Smooth muscle cell (in vitro differentiated cells): ENCODE data around the gene SUPT5H. TPM values are rescaled to one million over a fixed set of nuclear protein-coding genes. Genes with fewer than 3 reads are reported as not detected.

ENCODE experiments used
- DNase-seq: peaks from one replicate; lab custom pipeline; 2025; ENCODE audit not compliant: unreplicated experiment; lab: John Stamatoyannopoulos, UW
- H2AFZ ChIP-seq: fragments of 200-600 bp; sonication (generic); 2 replicates; pipeline ENCODE4 v1.6.0; 2016; ENCODE audit warnings: antibody characterized with exemption, low read depth, mild to moderate bottlenecking
- H3F3A ChIP-seq: fragments of 200-600 bp; sonication (generic); 2 replicates; pipeline ENCODE4 v1.6.0; 2017; ENCODE audit warnings: antibody characterized with exemption, low read depth
- H3K27ac ChIP-seq: fragments of 200-600 bp; sonication (generic); 2 replicates; pipeline ENCODE4 v1.5.1; 2016; ENCODE audit warnings: low read depth, mild to moderate bottlenecking
- H3K27me3 ChIP-seq: fragments of 200-600 bp; sonication (generic); 2 replicates; pipeline ENCODE4 v1.6.1; 2016; ENCODE audit warnings: low read depth, mild to moderate bottlenecking
- H3K36me3 ChIP-seq: fragments of 200-600 bp; sonication (generic); 2 replicates; pipeline ENCODE4 v1.5.1; 2016; ENCODE audit warnings: low read depth
- H3K4me1 ChIP-seq: fragments of 200-600 bp; sonication (generic); 2 replicates; pipeline ENCODE4 v1.5.1; 2016; ENCODE audit warnings: low read depth
- H3K4me2 ChIP-seq: fragments of 200-600 bp; sonication (generic); 2 replicates; pipeline ENCODE4 v1.6.0; 2016; ENCODE audit warnings: mild to moderate bottlenecking
- H3K4me3 ChIP-seq: fragments of 200-600 bp; sonication (generic); 2 replicates; pipeline ENCODE4 v1.5.1; 2016; ENCODE audit warnings: mild to moderate bottlenecking
- H3K79me2 ChIP-seq: fragments of 200-600 bp; sonication (generic); 2 replicates; pipeline ENCODE4 v1.6.0; 2016; ENCODE audit warnings: low read depth, mild to moderate bottlenecking
- H3K9ac ChIP-seq: fragments of 200-600 bp; sonication (generic); 2 replicates; pipeline ENCODE4 v1.6.0; 2016; ENCODE audit warnings: low read depth
- H3K9me3 ChIP-seq: fragments of 200-600 bp; sonication (generic); replicated peaks from 2 replicates; pipeline ENCODE4 v1.5.1; 2016; ENCODE audit warnings: low read depth
- H4K20me1 ChIP-seq: fragments of 200-600 bp; sonication (generic); 2 replicates; pipeline ENCODE4 v1.6.0; 2016; ENCODE audit warnings: low read depth
- whole genome bisulfite sequencing: methylation state at CpG from one replicate; pipeline ENCODE4 v1.1.7; 2016; ENCODE audit warnings: low lambda C conversion rate; 5-methylcytosine and 5-hydroxymethylcytosine counted together
- polyA plus RNA-seq: library from polyadenylated mRNA; unstranded; fragments of >200 nt; fragmentation: Nextera tagmentation; extraction: Ambion mirVana; gene quantifications from 2 replicates; pipeline ENCODE4 v1.2.1, GENCODE V29; 2016
- total RNA-seq: library from RNA; depleted of rRNA; stranded (reverse); fragments of >200 nt; gene quantifications from 2 replicates; pipeline ENCODE4 v1.2.3, GENCODE V29; 2014
- TF ChIP-seq, protein P1 (sequence below): fragments of 200-600 bp; sonication (generic); IDR thresholded peaks from 2 replicates; pipeline ENCODE4 v1.5.1; 2017; ENCODE audit warnings: borderline replicate concordance, mild to moderate bottlenecking, antibody characterized with exemption; ENCODE audit not compliant: insufficient read depth, poor library complexity, severe bottlenecking

Gene SUPT5H
- total and polyA plus RNA-seq, 2 experiments from 2014 or later = 44.9 to 134 TPM

GRCh38 chr19:39497996-39498797 is 52.8 kb downstream of the SUPT5H start:
- Histone ChIP-seq H2AFZ (peak overlapping the region; percentile 2), H3K36me3 (no peaks in the 10 kb centered on the region), H3K27me3 (peaks cover 43% of the 10 kb centered on the region), H3K9ac (no peak overlapping the region), H3K79me2 (no peaks in the 10 kb centered on the region), H4K20me1 (no peaks in the 10 kb centered on the region), H3K4me2 (peak overlapping the region; percentile 84), H3K4me1 (peaks cover 13% of the 10 kb centered on the region), H3K9me3 (no peaks in the 10 kb centered on the region), H3K27ac (no peak overlapping the region), H3F3A (no peaks in the 10 kb centered on the region), H3K4me3 (peak overlapping the region; percentile 37)
- peak; percentile 11 for DNase-seq
- TF ChIP-seq, protein P1, sequence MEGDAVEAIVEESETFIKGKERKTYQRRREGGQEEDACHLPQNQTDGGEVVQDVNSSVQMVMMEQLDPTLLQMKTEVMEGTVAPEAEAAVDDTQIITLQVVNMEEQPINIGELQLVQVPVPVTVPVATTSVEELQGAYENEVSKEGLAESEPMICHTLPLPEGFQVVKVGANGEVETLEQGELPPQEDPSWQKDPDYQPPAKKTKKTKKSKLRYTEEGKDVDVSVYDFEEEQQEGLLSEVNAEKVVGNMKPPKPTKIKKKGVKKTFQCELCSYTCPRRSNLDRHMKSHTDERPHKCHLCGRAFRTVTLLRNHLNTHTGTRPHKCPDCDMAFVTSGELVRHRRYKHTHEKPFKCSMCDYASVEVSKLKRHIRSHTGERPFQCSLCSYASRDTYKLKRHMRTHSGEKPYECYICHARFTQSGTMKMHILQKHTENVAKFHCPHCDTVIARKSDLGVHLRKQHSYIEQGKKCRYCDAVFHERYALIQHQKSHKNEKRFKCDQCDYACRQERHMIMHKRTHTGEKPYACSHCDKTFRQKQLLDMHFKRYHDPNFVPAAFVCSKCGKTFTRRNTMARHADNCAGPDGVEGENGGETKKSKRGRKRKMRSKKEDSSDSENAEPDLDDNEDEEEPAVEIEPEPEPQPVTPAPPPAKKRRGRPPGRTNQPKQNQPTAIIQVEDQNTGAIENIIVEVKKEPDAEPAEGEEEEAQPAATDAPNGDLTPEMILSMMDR = peak; percentile 25
- 2% methylated on average over 34 of the region's 40 CpGs for WGBS

- no peaks in the 10 kb centered on the region for H3K79me2 ChIP-seq
- H2AFZ ChIP-seq = peak within 1 kb of the TSS; percentile 2
- H3K4me3 ChIP-seq = peak within 1 kb of the TSS; percentile 37
- H3F3A ChIP-seq = no peaks in the 10 kb centered on the region
- WGBS = 5% methylated on average over 42 of the region's 60 CpGs
- H3K4me2 ChIP-seq = peak within 1 kb of the TSS; percentile 84
- H4K20me1 ChIP-seq = no peaks in the 10 kb centered on the region
- no peak for DNase-seq
- H3K27me3 ChIP-seq = peaks cover 51% of the 10 kb centered on the region
- TF ChIP-seq, protein P1 = no peak
- peaks cover 13% of the 10 kb centered on the region for H3K4me1 ChIP-seq
- no peak within 1 kb of the TSS for H3K9ac ChIP-seq
- H3K36me3 ChIP-seq = no peaks in the 10 kb centered on the region
- no peak within 1 kb of the TSS for H3K27ac ChIP-seq
- no peaks in the 10 kb centered on the region for H3K9me3 ChIP-seq
Measured at GRCh38 chr19:39498798-39499642, 53.6 kb downstream of the SUPT5H start, which contains the start of gene DLL3. DLL3 (plus strand) TSS chr19:39498947; CDS start chr19:39498975, 28 bp downstream.

GRCh38 chr19:39499932-39500331 is 54.5 kb downstream of the SUPT5H start:
- Histone ChIP-seq H3K9me3 (no peaks in the 10 kb centered on the region), H3K36me3 (no peaks in the 10 kb centered on the region), H3K4me1 (peaks cover 13% of the 10 kb centered on the region), H4K20me1 (no peaks in the 10 kb centered on the region), H3K9ac (no peak overlapping the region), H3K4me3 (no peak overlapping the region), H3K79me2 (no peaks in the 10 kb centered on the region), H2AFZ (no peak overlapping the region), H3K27me3 (peaks cover 56% of the 10 kb centered on the region), H3F3A (no peaks in the 10 kb centered on the region), H3K4me2 (no peak overlapping the region), H3K27ac (no peak overlapping the region)
- TF ChIP-seq, protein P1 = no peak
- 81% methylated on average over 8 of the region's 8 CpGs for WGBS
- DNase-seq = no peak
